C4-2B (cell line): ENCODE results near the gene SCUBE1.

Experiments
- CTCF ChIP-seq: fragments of 450-650 bp; conservative IDR thresholded peaks from 2 replicates; pipeline ENCODE4 v1.5.1; 2017; ENCODE audit warnings: mild to moderate bottlenecking
- ZFX ChIP-seq: fragments of 450-650 bp; IDR thresholded peaks from 2 replicates; pipeline ENCODE4 v1.6.1; 2017

GRCh38 chr22:43154887-43155536 lies 188.2 kb downstream of the SCUBE1 start:
- TF ChIP-seq CTCF (no peak), ZFX (no peak)
